Measurements from ENCODE around the gene DYNC1H1. TPM values are rescaled to one million over a fixed set of nuclear protein-coding genes. Genes with fewer than 3 reads are reported as not detected.

DYNC1H1 gene
- total RNA-seq, 1 donor from 2014 or later = 265 TPM

DNA sequence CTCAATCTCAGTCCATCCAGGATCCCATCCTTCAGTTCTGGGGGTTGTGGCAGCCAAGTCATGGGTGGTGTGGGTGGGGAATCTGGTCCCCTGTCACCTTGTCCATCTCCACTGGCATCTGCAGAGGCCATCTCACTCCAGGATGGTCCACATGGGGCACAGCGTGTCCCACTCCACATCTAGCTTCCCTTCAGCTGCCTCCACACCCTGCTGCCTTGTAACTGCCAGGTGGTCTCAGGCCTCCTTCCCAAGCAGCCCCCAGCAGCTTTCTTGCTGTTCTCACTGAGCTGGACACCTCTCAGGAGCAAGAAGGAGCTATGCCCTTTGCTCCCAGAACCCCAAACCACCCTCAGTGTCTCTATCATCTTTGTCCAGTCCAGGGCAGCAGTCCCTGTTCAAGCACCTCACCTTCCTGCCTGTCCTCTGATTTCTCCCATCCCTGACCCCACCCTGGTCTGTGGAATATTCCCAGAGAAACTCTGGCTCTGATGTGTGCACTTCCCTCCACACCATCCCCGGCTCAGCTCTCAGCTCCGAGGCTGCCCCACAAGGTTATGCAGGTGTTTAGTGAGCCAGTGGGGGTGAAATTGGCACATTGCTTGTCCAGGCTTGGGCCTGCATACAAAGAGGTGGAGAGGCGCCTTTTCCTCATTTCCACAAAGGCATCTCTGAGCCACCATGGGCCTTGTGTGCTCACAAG lies 13.7 kb upstream of the DYNC1H1 start:
- peaks cover 4% of the 10 kb centered on the region for H3K27me3 Mint-ChIP-seq
- peaks cover 17% of the 10 kb centered on the region for H3K4me1 Mint-ChIP-seq
- peak overlapping the region; percentile 10 for H3K4me3 Mint-ChIP-seq
- DNase-seq = no peak
- no peak overlapping the region for H3K27ac Mint-ChIP-seq
- intact Hi-C loops (cut with micrococcal nuclease) = no loop called here
- H3K9me3 Mint-ChIP-seq = no peaks in the 10 kb centered on the region
- H3K36me3 Mint-ChIP-seq (ENCODE audit: low read depth) = peaks cover 2% of the 10 kb centered on the region

- no peak for DNase-seq
- intact Hi-C loops (cut with micrococcal nuclease) = no loop called here
- peaks cover 10% of the 10 kb centered on the region for H3K4me1 Mint-ChIP-seq
- H3K27ac Mint-ChIP-seq = no peak overlapping the region
- no peaks in the 10 kb centered on the region for H3K27me3 Mint-ChIP-seq
- H3K9me3 Mint-ChIP-seq = no peaks in the 10 kb centered on the region
- peaks cover 2% of the 10 kb centered on the region for H3K36me3 Mint-ChIP-seq (ENCODE audit: low read depth)
- no peak overlapping the region for H3K4me3 Mint-ChIP-seq
Measured at GRCh38 chr14:101953151-101953550, 11.2 kb upstream of the DYNC1H1 start.

DNA sequence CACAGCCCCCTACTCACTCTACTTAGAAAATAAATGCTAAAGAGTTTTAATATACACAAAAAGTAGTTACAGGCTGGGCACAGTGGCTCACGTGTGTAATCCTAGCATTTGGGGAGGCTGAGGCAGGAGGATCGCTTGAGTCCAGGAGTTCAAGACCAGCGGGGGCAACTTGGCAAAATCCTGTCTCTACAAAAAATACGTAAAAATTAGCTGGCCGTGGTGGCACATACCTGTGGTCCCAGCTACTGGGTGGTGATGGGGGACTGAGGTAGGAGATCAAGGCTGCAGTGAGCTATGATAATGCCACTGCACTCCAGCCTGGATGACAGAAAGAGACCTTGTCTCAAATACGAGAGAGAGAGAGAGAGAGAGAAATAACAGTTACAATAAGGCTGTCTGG lies 9.9 kb upstream of the DYNC1H1 start:
- Mint-ChIP-seq H3K36me3 (ENCODE audit: low read depth) (no peaks in the 10 kb centered on the region), H3K27ac (no peak overlapping the region), H3K9me3 (no peaks in the 10 kb centered on the region), H3K4me1 (no peaks in the 10 kb centered on the region), H3K4me3 (no peak overlapping the region), H3K27me3 (no peaks in the 10 kb centered on the region)
- no peak for DNase-seq
- intact Hi-C loops (cut with micrococcal nuclease) = no loop called here

- H3K27ac Mint-ChIP-seq = no peak overlapping the region
- no peaks in the 10 kb centered on the region for H3K36me3 Mint-ChIP-seq (ENCODE audit: low read depth)
- intact Hi-C loops (cut with micrococcal nuclease) = no loop called here
- DNase-seq = no peak
- no peak overlapping the region for H3K4me3 Mint-ChIP-seq
- H3K9me3 Mint-ChIP-seq = no peaks in the 10 kb centered on the region
- H3K27me3 Mint-ChIP-seq = no peaks in the 10 kb centered on the region
- H3K4me1 Mint-ChIP-seq = peaks cover 6% of the 10 kb centered on the region
Measured at GRCh38 chr14:101955695-101956161, 8.6 kb upstream of the DYNC1H1 start.

GRCh38 chr14:101956179-101956885 lies 8.0 kb upstream of the DYNC1H1 start:
- H3K4me1 Mint-ChIP-seq = peaks cover 11% of the 10 kb centered on the region
- no peak overlapping the region for H3K4me3 Mint-ChIP-seq
- no peak for DNase-seq
- H3K36me3 Mint-ChIP-seq (ENCODE audit: low read depth) = no peaks in the 10 kb centered on the region
- intact Hi-C loops (cut with micrococcal nuclease) = no loop called here
- no peak overlapping the region for H3K27ac Mint-ChIP-seq
- H3K27me3 Mint-ChIP-seq = peaks cover 2% of the 10 kb centered on the region
- H3K9me3 Mint-ChIP-seq = no peaks in the 10 kb centered on the region

- intact Hi-C loops (cut with micrococcal nuclease) = no loop called here
Measured at GRCh38 chr14:101957406-101958234, 6.8 kb upstream of the DYNC1H1 start.

GRCh38 chr14:101958418-101959180 lies 5.8 kb upstream of the DYNC1H1 start:
- H3K4me3 Mint-ChIP-seq = no peak overlapping the region
- no peak overlapping the region for H3K27ac Mint-ChIP-seq
- no peaks in the 10 kb centered on the region for H3K9me3 Mint-ChIP-seq
- H3K36me3 Mint-ChIP-seq (ENCODE audit: low read depth) = no peaks in the 10 kb centered on the region
- H3K4me1 Mint-ChIP-seq = peaks cover 13% of the 10 kb centered on the region
- peaks cover 2% of the 10 kb centered on the region for H3K27me3 Mint-ChIP-seq
- no peak for DNase-seq
- intact Hi-C loops (cut with micrococcal nuclease) = no loop called here

More at GRCh38 chr14:101957406-101958234, 6.8 kb upstream of the DYNC1H1 start:
- H3K27ac Mint-ChIP-seq = no peak overlapping the region
- DNase-seq = no peak
- peaks cover 13% of the 10 kb centered on the region for H3K4me1 Mint-ChIP-seq
- no peaks in the 10 kb centered on the region for H3K36me3 Mint-ChIP-seq (ENCODE audit: low read depth)
- no peaks in the 10 kb centered on the region for H3K9me3 Mint-ChIP-seq
- peaks cover 2% of the 10 kb centered on the region for H3K27me3 Mint-ChIP-seq
- H3K4me3 Mint-ChIP-seq = no peak overlapping the region

- Mint-ChIP-seq H3K4me1 (peaks cover 18% of the 10 kb centered on the region), H3K9me3 (no peaks in the 10 kb centered on the region), H3K36me3 (ENCODE audit: low read depth) (no peaks in the 10 kb centered on the region), H3K27me3 (peaks cover 2% of the 10 kb centered on the region), H3K27ac (no peak overlapping the region), H3K4me3 (no peak overlapping the region)
- DNase-seq = no peak
- intact Hi-C loops (cut with micrococcal nuclease) = no loop called here
Measured at GRCh38 chr14:101959277-101959676, 5.1 kb upstream of the DYNC1H1 start.

GRCh38 chr14:101960225-101960624 lies 4.1 kb upstream of the DYNC1H1 start:
- H3K4me3 Mint-ChIP-seq = peak overlapping the region; percentile 5
- peaks cover 18% of the 10 kb centered on the region for H3K4me1 Mint-ChIP-seq
- peak; percentile 80 for DNase-seq
- intact Hi-C loops (cut with micrococcal nuclease) = loop anchor here (2.0 to 5.0 kb wide), 4 partner anchors 355 to 632 kb away; partner anchors contain the start of genes CINP, RCOR1 and TECPR2
- peak overlapping the region; percentile 34 for H3K27ac Mint-ChIP-seq
- no peaks in the 10 kb centered on the region for H3K9me3 Mint-ChIP-seq
- peaks cover 2% of the 10 kb centered on the region for H3K27me3 Mint-ChIP-seq
- H3K36me3 Mint-ChIP-seq (ENCODE audit: low read depth) = no peaks in the 10 kb centered on the region

- H3K4me3 Mint-ChIP-seq = no peak overlapping the region
- peaks cover 2% of the 10 kb centered on the region for H3K27me3 Mint-ChIP-seq
- intact Hi-C loops (cut with micrococcal nuclease) = loop anchor here (1.0 to 5.0 kb wide), 5 partner anchors 135 to 631 kb away; partner anchors contain the start of genes CINP, RCOR1 and TECPR2
- no peaks in the 10 kb centered on the region for H3K9me3 Mint-ChIP-seq
- H3K4me1 Mint-ChIP-seq = peaks cover 24% of the 10 kb centered on the region
- no peaks in the 10 kb centered on the region for H3K36me3 Mint-ChIP-seq (ENCODE audit: low read depth)
- DNase-seq = peak; percentile 92
- peak overlapping the region; percentile 78 for H3K27ac Mint-ChIP-seq
Measured at GRCh38 chr14:101961011-101961721, 3.2 kb upstream of the DYNC1H1 start.

- H3K4me1 Mint-ChIP-seq = peaks cover 27% of the 10 kb centered on the region
- peaks cover 2% of the 10 kb centered on the region for H3K27me3 Mint-ChIP-seq
- DNase-seq = no peak
- no peak overlapping the region for H3K4me3 Mint-ChIP-seq
- no peaks in the 10 kb centered on the region for H3K36me3 Mint-ChIP-seq (ENCODE audit: low read depth)
- intact Hi-C loops (cut with micrococcal nuclease) = loop anchor here (1.0 to 5.0 kb wide), 5 partner anchors 134 to 630 kb away; partner anchors contain the start of genes CINP, RCOR1 and TECPR2
- no peak overlapping the region for H3K27ac Mint-ChIP-seq
- no peaks in the 10 kb centered on the region for H3K9me3 Mint-ChIP-seq
Measured at GRCh38 chr14:101961746-101962502, 2.4 kb upstream of the DYNC1H1 start.

DNA sequence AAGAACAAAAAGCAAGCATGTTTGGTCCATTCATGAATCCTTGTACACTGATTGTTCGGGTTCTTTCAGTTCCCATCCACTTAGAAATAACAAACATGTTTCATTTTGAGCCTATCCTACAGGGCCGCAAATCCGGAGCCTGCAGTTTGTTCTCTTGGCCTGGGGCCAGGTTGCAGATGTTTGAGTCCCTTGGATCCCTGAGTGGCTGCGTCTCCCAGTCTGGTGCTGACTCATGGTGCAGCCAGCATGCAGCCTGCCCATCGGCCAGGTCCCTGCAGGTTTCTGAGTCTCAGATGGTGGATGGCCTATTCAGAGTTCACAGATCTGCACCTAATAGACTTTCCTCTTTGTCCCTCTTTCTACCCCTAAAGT lies 1.9 kb upstream of the DYNC1H1 start:
- Mint-ChIP-seq H3K36me3 (ENCODE audit: low read depth) (no peaks in the 10 kb centered on the region), H3K27me3 (peaks cover 2% of the 10 kb centered on the region), H3K4me3 (no peak overlapping the region), H3K4me1 (peaks cover 27% of the 10 kb centered on the region), H3K9me3 (no peaks in the 10 kb centered on the region), H3K27ac (no peak overlapping the region)
- no peak for DNase-seq
- intact Hi-C loops (cut with micrococcal nuclease) = loop anchor here (5.0 kb wide), 3 partner anchors 400 to 630 kb away; partner anchors contain the start of genes CINP, RCOR1 and TECPR2

Data from activated CD4-positive, alpha-beta T cell treated with anti-CD3 and anti-CD28 coated beads, Interleukin-2, amount 10 ng/mL, durations not matched to agents 24 days and 14 days (primary cell).